HEK293 (cell line): ENCODE data around the gene MCM8.

ENCODE experiments used
- CTCF ChIA-PET: fragments of 350-600 bp; formaldehyde crosslinking; extraction: SDS; loops from one replicate; lab custom pipeline; 2021; ENCODE audit warnings: antibody characterized with exemption; lab: Yijun Ruan, JAX
- POLR2A ChIA-PET: fragments of 300-600 bp; formaldehyde crosslinking; extraction: SDS; loops from one replicate; lab custom pipeline; 2020; ENCODE audit warnings: antibody characterized with exemption, inconsistent platforms; lab: Yijun Ruan, JAX
- H3K27ac ChIP-seq: fragments of 200-500 bp; sonication (Bioruptor generic); 2 replicates; pipeline ENCODE4 v1.5.1; 2014; ENCODE audit warnings: low read depth, low read length, control low read depth, inconsistent platforms; ENCODE audit errors: extremely low read depth
- H3K36me3 ChIP-seq, 2 experiments: fragments of 200-500 bp in 1 of 2; sonication (Bioruptor generic) in 1 of 2; 1 replicate in 1 of 2; 2 replicates in 1 of 2; pipeline ENCODE4 v1.5.1; 2014 to 2017; ENCODE audit warnings: inconsistent platforms in 2 of 2, low read length in 2 of 2; ENCODE audit not compliant: control insufficient read depth in 2 of 2, insufficient read depth in 1 of 2
- H3K4me1 ChIP-seq: fragments of 200-500 bp; sonication (Bioruptor generic); 2 replicates; pipeline ENCODE4 v1.5.1; 2014; ENCODE audit warnings: mild to moderate bottlenecking, low read length, inconsistent platforms; ENCODE audit not compliant: control insufficient read depth, insufficient read depth
- H3K4me3 ChIP-seq: 2 replicates; pipeline ENCODE4 v1.5.1; 2011; ENCODE audit warnings: low read depth, mild to moderate bottlenecking, control low read depth, low read length, moderate library complexity
- H3K9me3 ChIP-seq: fragments of 200-500 bp; sonication (Bioruptor generic); 2 replicates; pipeline ENCODE4 v1.5.1; 2014; ENCODE audit warnings: low read depth, low read length, inconsistent platforms; ENCODE audit not compliant: control insufficient read depth, insufficient read depth
- KLF8 ChIP-seq: fragments of 450-650 bp; formaldehyde crosslinking; IDR thresholded peaks from 2 replicates; pipeline ENCODE4 v1.5.1; 2016; ENCODE audit warnings: missing biosample characterization, missing genetic modification characterization
- PRDM10 ChIP-seq: fragments of 450-650 bp; formaldehyde crosslinking; IDR thresholded peaks from 2 replicates; pipeline ENCODE4 v1.5.1; 2016; ENCODE audit warnings: missing biosample characterization, missing genetic modification characterization
- REPIN1 ChIP-seq: fragments of 450-650 bp; formaldehyde crosslinking; IDR thresholded peaks from 2 replicates; pipeline ENCODE4 v1.5.1; 2017; ENCODE audit warnings: missing biosample characterization, missing genetic modification characterization, low read depth
- TRIM28 ChIP-seq: IDR thresholded peaks from 2 replicates; pipeline ENCODE4 v1.6.1; 2011; ENCODE audit warnings: low read length, control low read depth, borderline replicate concordance
- WT1 ChIP-seq: fragments of 450-650 bp; formaldehyde crosslinking; IDR thresholded peaks from 2 replicates; pipeline ENCODE4 v1.5.1; 2016; ENCODE audit warnings: missing biosample characterization, missing genetic modification characterization
- ZBTB44 ChIP-seq: fragments of 450-650 bp; IDR thresholded peaks from 2 replicates; pipeline ENCODE4 v1.5.1; 2018; ENCODE audit warnings: missing biosample characterization, mild to moderate bottlenecking, missing genetic modification characterization
- ZNF10 ChIP-seq: fragments of 450-650 bp; formaldehyde crosslinking; IDR thresholded peaks from 2 replicates; pipeline ENCODE4 v1.5.1; 2017; ENCODE audit warnings: missing biosample characterization, missing genetic modification characterization
- ZNF302 ChIP-seq: fragments of 450-650 bp; formaldehyde crosslinking; IDR thresholded peaks from 2 replicates; pipeline ENCODE4 v1.5.1; 2016; ENCODE audit warnings: missing biosample characterization, missing genetic modification characterization, low read depth
- ZNF510 ChIP-seq: fragments of 450-650 bp; formaldehyde crosslinking; IDR thresholded peaks from 2 replicates; pipeline ENCODE4 v1.5.1; 2018; ENCODE audit warnings: mild to moderate bottlenecking, missing genetic modification characterization, missing biosample characterization; ENCODE audit not compliant: insufficient replicate concordance
- ZNF837 ChIP-seq: fragments of 450-650 bp; formaldehyde crosslinking; IDR thresholded peaks from 2 replicates; pipeline ENCODE4 v1.5.1; 2016; ENCODE audit warnings: missing biosample characterization, missing genetic modification characterization

The MCM8 gene

GRCh38 chr20:6048391-6048790 lies 97.9 kb downstream of the MCM8 start:
- Histone ChIP-seq H3K4me3 (no peak overlapping the region), H3K36me3 (no peaks in the 10 kb centered on the region)
- TF ChIP-seq ZNF510 (tag by site-specific recombination): no peak
- no peak for TF ChIP-seq PRDM10
- no peak for TF ChIP-seq ZNF302 (tag by site-specific recombination)
- no peak for TF ChIP-seq REPIN1 (tag by site-specific recombination)
- TF ChIP-seq WT1 (tag by site-specific recombination): no peak
- no peak for TF ChIP-seq ZBTB44
- TF ChIP-seq KLF8 (tag by site-specific recombination): no peak
- TF ChIP-seq ZNF10: no peak
- no peak for TF ChIP-seq TRIM28
- no peak for TF ChIP-seq ZNF837 (tag by site-specific recombination)
- TF ChIP-seq, all 188 proteins: peak for 0
- POLR2A ChIA-PET: no interaction called here
- Histone ChIP-seq H3K27ac (no peak overlapping the region), H3K4me1 (no peaks in the 10 kb centered on the region), H3K9me3 (no peaks in the 10 kb centered on the region)
- CTCF ChIA-PET: no interaction called here
